GM12892 (cell line): ENCODE results near the gene SBK2.

ENCODE experiments used
- POLR2A ChIP-seq: IDR thresholded peaks from 2 replicates; pipeline ENCODE4 v1.6.1; 2011; ENCODE audit warnings: low read depth, low read length, control low read depth
- POLR2AphosphoS5 ChIP-seq: IDR thresholded peaks from 2 replicates; pipeline ENCODE4 v1.6.1; 2011; ENCODE audit warnings: low read depth, low read length, control low read depth
- TAF1 ChIP-seq: IDR thresholded peaks from 2 replicates; pipeline ENCODE4 v1.6.1; 2011; ENCODE audit warnings: low read depth, mild to moderate bottlenecking, control low read depth, low read length, borderline replicate concordance

DNA sequence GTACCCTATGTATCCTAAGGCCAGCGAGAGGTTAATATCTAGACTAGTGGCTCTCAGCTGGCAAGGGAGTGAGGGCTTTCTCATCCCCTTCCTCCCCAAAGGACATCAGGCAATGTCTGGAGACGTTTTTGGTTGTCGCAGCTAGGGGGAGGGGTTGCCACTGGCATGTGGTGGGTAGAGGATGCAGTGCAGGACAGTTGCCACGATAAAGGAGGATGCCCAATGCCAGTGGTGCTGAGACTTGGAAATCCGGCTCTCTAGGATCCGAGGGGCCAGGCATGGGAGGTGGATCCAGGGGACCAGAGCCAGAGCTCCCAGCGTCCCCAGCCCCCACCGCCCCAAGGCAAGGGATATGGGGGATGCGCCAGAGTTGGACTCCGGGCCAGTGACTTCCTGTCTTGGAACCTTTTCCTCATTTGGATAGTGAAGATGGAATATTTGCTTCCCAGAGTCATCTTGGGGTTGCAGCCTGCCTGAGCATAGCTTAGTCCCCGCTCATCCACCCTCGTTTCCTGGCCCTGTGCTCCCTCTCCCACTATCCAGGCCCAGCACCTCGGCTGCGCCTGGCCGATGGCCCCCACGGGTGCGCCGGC lies 43.8 kb downstream of the SBK2 start:
- TF ChIP-seq POLR2AphosphoS5: no peak
- TF ChIP-seq POLR2A: no peak
- TF ChIP-seq TAF1: no peak
